Left renal cortex interstitium (tissue), 4 donors: Measurements from ENCODE around the gene ZNF792. TPM values are rescaled to one million over a fixed set of nuclear protein-coding genes. Genes with fewer than 3 reads are reported as not detected.
"Not testable (repeated sequence)": the region's sequence is repeated elsewhere in the genome, so short reads cannot be mapped to it uniquely, and the experiment has no call there.

ENCODE experiments used
- DNase-seq, 4 donors: peaks; one replicate each; pipeline ENCODE4 v3.0.0-alpha.2; 2013; ENCODE audit warnings: low read depth in 4 of 4, low spot score in 2 of 4, missing footprints in 1 of 4
- polyA plus RNA-seq, 4 donors: library from polyadenylated mRNA; unstranded; fragments of 120-200 nt; gene quantifications; one replicate each; pipeline ENCODE4 v1.2.1, GENCODE V29; 2013; ENCODE audit not compliant: insufficient read length in 4 of 4

ZNF792 gene
- polyA plus RNA-seq, 4 donors: 5.3 to 7.2 (median 6.1) TPM

DNA sequence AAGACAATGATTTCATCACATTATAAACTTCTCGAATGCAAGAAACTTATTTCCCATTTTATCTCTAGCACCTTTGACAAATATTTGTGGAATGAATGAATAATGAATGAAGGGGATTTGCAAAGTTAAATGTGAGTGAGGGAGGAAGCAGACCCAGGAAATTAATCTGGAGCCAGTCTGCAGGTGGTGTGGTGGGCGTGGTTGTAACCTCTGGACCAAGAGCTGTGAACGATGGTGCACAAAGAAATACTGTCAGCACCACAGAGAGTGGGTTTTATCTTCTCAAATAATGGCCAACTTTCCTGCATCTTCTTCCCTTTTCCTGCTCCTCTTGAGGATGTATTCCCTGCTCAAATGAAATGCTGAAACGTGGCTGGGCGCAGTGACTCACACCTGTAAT, 11.0 kb upstream of the ZNF792 start:
- no peak for DNase-seq

DNA sequence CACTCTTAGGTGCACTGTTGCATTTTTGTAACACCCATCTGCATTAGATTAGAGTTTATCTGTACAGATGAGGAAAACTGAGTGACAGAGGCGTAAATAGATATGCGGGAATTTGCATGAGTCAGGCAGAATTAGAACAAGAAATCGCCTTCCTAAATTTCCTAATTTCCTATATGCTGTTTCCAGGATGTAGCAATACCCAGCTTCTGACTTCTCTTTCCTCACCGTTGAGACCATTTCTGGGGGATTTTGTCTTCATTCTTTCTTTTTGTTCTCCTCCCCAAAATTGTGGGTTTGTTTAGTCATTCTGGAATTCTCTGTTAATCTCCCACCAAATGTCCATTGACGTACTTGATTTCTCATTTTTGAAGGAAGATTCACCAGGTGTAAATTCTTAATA, 10.6 kb upstream of the ZNF792 start:
- no peak for DNase-seq

DNA sequence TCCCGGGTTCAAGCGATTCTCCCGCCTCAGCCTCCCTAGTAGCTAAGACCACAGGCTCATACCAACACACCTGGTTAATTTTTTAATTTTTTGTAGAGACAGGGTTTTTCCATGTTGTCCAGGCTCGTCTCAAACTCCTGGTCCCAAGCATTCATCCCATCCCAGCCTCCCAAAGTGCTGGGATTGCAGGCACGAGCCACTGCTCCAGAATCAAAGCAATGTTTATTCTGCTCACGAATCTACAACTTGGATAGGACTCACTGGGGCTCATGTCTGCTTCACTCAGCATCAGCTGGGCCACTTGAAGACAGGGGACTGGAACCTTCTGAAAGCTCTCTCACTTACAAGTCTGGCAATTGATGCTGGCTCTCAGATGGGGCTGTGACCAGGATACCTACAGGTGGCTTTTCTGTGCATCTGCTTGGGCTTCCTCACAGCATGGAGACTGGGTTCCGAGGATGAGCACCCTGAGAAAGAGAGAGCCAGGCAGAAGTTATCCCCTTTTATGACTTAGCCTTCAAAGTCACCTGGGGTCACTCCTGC, 8.2 kb upstream of the ZNF792 start:
- no peak for DNase-seq

DNA sequence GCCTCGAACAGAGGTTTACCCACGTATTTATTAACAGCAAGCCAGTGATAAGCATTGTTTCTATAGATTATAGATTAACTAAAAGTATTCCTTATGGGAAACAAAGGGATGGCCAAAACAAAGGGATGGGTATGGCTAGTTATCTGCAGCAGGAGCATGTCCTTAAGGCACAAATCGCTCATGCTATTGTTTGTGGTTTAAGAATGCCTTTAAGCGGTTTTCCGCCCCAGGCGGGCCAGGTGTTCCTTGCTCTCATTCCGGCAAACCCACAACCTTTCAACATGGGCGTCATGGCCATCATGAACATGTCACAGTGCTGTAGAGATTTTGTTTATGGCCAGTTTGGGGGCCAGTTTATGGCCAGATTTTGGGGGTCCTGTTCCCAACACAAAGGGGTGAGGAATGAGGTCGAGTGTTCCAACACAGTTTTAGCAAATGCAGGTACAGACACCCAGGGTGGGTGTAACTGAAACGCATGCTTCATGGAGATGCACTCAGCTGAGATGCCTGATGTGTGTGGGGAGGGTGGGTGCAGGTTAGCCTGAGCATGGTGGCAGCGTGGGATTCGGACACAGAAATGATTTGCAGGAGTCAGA, 6.3 kb upstream of the ZNF792 start:
- DNase-seq: not testable (repeated sequence)

DNA sequence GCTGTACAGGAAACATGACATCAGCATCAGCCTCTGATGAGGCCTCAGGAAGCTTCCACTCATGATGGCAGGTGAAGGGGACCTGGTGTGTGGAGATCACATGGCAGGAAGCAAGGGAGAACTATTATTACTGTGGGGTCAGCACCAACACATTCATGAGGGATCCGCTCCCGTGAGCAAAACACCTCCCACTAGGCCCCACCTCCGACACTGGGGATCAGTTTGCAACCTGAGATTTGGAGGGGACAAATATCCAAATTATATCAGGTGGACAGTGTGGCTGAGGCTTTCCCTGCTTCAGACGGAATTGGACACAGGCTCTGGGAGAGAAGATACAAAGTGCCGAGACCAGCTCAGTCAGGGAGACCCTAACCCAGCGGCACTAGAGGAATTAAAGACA, 5.7 kb upstream of the ZNF792 start:
- DNase-seq: no peak

DNA sequence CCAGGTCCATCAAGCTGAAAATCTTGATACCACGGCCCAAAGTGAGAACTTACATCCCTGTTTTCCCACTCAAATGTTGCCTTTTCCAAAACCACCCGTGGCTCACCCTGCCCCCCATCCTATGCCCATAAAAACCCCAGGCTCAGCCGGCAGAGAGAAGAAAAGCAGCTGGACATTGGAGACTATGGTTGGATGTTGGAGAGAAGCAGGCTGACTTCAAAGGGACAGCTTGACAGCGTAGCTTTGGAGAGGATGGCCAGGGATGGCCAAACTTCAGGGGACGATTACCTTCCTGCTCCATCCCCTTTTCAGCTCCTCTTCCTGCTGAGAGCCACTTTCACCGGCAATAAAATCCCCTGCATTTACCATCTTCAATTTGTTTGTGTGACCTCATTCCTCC, 3.5 kb upstream of the ZNF792 start:
- DNase-seq: no peak

DNA sequence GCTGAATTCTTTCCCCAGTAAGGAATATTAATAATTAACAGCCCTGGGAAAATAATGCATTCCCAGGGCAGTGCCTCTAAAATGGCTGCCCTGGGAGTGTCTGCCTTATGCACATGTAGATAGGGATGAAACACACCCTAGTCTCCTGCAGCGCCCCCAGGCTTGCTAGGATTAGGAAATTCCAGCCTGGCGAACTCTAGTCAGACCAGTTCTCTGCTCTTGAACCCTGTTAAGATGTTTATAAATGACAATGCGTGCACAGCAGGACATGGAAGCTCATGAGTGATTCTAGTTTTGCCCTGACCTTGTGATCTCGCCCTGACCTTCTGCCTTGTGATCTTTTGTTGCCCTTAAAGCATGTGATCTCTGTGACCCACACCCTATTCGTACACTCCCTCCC, 1.5 kb upstream of the ZNF792 start:
- DNase-seq: not testable (repeated sequence)

DNA sequence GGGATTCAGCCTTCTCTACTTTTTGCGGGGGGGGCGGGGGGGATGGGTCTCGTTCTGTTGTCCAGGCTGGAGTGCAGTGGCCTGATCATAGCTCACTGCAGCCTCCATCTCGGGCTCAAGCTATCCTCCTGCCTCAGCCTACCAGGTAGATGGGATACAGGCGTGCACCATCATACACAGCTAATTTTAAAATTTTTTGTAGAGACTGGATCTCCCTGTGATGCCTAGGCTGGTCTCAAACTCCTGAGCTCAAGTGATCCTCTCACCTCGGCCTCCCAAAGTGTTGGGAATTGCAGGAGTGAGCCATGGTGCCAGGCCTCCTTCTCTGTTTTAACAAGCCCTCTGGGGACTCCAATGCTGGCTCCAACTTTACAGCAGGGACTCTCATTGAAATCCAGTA, 569 bp upstream of the ZNF792 start:
- no peak for DNase-seq

DNA sequence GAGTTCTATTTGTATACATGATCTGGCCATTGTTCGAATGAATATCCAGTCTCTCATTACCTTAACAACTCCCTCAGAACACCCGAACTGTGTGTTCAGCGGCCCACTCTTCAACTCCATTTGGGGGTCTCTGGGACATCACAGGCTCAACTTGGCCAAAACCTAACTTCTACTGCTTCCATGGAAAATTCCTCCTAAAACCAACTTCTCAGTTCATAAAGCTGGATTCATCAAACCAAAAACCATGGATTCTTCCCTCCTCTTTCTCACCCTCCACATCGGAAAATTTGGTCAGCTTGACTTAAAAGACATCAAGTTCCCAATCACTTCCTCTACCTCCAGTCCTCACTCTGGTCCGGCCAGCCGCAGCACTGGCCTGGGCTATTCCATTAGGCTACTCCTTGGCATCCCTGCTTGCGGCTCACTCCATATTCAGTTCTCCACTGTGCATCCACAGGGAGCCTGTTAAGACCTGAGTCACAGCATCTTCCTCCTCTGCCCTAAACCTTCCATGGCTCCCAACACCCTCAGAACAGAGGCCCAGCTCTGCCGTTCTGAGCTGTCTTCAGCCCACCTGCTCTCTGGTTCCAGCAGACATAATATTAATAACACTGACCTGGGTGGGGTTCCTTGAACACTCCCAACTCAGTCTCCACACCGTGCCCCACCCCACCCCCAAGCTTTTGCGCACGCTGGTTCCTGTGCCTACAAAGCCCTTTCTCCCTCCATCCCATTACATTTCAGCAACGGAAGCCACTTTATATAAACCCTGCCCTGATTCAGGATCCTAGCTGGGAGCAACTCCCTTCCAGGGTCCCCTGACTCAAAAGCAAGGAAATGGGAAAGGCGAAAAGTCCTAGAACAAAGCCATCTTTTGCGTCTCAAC, 1.1 kb downstream of the ZNF792 start:
- DNase-seq: no peak

DNA sequence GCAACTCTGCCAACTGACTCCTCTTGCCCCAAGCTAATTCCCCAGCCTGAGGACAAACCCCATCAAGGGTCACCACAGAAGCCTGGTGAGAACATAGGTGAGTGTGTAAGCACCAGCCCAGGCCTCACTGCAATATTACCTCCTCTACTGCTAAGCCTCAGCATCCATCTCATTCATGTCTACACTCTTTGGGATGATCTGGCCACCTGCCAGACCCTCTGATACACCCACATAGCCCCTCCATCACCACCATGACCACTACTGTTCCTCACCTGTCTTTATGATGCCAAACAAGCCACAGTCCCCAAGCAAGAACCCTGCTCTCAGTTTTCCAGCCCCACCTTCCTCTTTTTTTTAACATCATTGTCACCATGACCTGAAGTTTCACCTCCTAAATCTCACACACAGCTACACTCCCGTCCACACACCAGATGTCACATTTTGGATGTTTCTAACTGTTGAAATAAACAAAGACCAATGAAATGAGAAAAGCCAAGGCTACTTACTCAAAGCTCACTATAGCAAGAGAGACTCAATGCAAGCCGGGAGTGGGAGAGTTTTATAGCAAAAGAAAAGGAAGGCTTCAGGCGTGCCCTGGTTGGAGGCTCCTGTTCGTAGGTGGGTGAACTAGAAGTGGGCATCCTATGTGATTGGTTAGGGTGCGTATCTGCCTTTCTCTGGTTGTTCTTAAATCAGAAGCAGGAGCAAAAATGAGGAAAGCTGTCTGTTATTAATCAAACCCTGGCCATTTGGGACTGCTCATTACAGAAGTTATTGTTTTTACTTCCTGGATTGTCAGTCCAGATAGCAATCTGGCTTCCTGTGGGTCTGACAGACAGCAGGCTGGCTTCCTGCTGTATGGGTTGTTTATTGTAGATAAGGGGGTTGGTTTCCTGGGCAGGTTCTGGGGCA, 2.0 kb downstream of the ZNF792 start:
- DNase-seq: no peak

DNA sequence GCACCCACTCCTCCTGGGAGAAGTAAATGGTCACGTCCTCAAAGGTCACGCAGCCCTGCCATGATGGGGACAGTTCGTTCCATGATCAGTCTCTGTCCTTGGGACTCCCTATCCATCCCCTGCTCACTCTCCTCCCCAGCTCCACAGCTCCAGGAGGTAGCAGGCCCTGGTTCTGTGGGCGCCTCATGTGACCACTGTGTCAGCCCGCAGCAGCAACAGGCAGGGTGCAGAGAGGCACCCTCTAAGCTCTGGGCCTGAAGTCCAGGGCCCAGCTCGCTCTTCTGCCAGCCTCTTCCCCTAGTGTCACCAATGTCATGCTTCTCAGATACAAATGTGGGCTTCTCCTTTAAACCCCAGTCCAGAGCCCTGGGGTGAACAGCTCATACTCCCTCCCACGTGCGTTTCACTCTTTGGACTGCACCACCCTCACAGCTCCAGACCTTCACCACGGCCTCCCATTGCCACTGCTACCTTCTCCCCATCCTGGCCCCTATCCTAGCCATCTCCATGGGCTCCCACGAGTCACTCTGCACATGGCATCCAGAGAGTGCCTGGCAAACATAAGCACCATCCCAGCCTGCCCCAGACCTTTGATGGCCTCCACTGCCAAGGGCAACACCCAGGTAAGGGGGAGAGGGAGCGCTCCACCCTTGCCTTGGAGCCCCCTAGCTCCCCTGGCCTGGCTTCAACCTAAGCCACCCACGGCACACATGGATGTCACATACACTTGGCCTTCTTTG, 2.9 kb downstream of the ZNF792 start:
- no peak for DNase-seq

DNA sequence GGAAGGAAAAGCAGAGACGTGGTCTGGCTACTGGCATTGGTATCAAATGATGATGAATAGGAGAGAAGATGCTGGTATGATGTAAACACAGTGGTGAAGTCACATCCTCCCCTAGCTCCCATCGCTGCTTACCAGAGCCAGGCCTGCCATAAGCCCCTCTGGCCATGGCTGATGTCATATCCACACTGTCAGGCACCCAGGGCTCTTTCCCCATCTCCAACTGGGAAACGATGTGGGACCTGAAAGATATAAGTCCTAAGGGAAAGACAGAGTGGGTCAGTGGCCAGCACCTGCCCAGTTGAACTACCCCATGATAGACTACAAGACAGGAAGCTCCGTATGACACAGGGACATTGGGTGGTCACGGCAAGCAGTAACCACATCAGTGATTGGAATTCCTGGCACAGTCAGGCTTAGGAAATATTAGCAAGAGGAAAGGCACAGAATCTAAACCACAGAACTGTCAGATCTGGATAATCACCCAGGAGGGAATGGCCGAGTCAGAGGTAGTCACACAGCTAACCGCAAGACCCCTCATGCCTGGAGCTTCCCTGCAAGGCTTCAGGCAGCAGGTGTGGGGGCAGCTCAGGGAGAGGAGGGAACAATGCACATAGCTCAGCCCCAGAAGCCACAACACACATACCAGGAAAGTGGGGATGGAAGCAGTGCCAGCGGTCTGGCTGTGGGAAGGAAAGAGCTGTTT, 3.8 kb downstream of the ZNF792 start:
- no peak for DNase-seq

DNA sequence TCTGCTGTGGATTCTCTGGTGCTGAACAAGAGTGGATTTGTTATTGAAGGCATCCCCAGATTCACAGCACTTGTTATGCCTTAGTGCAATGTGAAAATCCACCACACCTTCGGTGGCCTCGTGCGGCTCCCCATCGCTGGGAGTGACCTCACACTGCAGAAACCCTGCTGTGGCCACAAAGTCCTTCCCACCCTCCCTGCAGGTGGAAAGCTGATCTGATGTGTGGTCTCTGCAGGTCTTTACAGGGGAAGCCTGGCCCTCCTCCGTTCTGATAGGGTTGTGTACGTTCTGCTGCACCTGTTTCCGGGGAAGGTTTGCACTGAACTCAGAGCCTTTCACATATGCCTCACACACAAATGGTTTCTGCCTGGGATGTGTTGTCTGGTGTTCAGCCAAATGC, 5.0 kb downstream of the ZNF792 start:
- no peak for DNase-seq

DNA sequence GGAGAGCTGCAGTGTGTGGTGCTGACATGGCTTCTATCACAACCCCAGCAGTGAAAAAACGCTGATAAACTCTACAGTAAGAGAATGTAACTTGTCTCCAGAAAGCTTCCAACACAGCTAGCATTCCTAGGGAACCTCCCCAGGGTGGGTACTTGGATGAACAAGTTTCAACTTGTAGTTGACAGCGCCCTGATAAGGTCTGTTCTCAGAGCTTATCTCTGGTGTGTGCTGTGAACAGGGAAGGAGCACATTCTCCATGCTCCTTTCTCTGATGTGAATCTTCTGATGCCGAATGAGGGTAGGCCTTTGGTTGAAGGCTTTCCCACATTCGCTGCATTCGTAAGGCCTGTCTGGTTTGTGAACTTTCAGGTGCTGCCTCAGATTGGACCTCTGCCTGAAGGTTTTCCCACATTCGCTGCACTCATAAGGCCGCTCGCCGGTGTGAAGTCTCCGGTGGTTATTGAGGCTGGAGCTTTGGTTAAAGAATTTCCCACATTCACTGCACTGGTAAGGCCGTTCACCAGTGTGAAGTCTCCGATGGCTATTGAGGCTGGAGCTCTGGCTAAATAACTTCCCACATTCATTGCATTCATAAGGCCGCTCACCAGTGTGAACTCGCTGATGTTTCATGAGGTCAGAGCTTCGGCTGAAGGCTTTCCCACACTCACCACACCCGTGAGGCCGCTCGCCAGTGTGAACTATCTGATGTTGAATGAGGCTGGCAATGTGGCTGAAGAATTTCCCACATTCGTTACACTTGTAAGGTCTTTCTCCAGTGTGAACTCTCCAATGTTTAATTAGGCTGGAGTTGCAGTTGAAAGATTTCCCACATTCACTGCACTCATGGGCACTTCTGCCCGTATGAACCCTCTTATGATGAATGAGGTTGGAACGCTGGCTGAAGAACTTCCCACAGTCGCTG, 5.9 kb downstream of the ZNF792 start:
- DNase-seq: no peak

DNA sequence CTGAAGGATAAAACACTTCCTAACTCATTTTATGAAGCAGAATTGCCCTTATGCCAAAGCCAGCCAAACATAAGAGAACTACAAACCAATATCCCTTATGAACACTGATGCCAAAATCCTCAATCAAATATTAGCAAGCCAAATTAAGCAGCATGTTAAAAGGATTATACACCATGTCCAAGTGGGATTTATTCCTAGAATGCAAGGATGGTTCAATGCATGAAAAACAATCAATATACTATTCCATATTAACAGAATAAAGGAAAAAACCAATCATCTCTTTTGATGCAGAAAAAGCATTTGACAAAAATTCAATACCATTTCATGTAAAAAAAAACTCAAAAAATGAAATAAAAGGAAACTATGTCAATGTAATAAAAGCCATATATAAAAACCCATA, 10.9 kb downstream of the ZNF792 start:
- no peak for DNase-seq

DNA sequence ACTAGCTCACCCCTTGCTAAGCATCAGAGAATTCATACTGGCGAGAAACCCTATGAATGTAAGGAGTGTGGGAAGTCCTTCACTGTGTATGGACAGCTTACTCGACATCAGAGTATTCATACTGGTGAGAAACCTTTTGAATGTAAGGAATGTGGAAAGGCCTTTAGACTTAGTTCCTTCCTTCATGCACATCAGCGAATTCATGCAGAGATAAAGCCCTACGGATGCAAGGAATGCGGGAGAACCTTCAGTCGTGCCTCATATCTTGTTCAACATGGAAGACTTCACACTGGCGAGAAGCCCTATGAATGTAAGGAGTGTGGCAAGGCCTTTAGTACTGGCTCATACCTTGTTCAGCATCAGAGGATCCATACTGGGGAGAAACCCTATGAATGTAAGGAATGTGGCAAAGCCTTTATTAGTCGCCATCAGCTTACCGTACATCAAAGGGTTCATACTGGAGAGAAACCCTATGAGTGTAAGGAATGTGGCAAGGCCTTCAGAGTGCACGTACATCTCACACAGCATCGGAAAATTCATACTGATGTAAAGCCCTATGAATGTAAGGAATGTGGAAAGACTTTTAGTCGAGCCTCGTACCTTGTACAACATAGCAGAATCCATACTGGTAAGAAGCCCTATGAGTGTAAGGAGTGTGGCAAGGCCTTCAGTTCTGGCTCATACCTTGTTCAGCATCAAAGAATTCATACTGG, 20.0 kb downstream of the ZNF792 start:
- no peak for DNase-seq

DNA sequence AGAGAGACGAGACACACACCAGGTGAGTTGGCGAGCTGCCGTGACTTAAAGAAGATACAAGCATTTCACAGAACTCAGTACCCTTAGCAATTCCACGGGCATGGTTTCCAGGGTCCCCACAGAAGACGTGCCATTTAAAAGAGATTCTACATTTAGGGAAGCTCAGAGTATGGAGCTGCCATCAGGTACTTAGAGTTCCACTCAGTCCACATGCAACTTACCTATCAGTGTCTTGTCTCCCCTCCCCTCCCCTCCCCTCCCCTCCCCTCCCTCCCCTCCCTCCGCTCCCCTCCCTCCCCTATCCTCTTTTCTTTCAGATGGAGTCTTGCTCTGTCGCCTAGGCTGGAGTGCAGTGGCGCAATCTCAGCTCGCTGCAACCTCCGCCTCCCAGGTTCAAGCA, 25.1 kb downstream of the ZNF792 start:
- no peak for DNase-seq

DNA sequence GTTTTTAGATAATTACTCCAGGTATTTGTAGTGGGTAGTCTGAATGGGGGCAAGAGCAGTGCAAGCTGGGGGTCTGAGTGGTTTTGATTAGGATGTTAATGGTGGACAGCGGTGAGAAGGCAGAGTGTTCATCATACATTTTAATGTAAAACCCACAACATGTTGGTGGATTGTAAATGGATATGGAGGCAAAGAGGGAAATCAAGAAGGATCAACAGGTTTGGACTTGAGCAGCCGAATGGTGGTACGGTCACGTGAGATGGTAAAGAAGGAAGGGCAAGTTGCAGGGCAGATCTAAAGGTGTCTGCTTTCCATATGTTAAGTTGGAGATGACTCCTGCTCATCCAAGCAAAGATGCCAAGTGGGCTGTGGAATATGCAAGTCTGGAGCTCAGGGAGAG, 27.8 kb downstream of the ZNF792 start:
- DNase-seq: no peak
